IMR-90 (cell line): Measurements from ENCODE around the gene ANKRD37. TPM values are rescaled to one million over a fixed set of nuclear protein-coding genes. Genes with fewer than 3 reads are reported as not detected.

Source experiments
- ATAC-seq: fragments of 200-7000 bp; cut with Tn5 transposase; 2 replicates; pipeline ENCODE4 v1.9.1; 2020; ENCODE audit warnings: low read depth, mild to moderate bottlenecking, moderate library complexity
- BruUV-seq: library from RNA; stranded (reverse); fragments of 400-500 nt; replicated peaks from 2 replicates; lab custom pipeline; 2021; lab: Mats Ljungman, UMichigan
- CTCF ChIA-PET: fragments of 300-600 bp; formaldehyde crosslinking; extraction: SDS; loops from one replicate; lab custom pipeline; 2021; ENCODE audit warnings: antibody characterized with exemption; lab: Yijun Ruan, JAX
- POLR2A ChIA-PET: fragments of 300-600 bp; sonication (Branson Sonifier 250); formaldehyde crosslinking; loops from one replicate; lab custom pipeline; 2022; ENCODE audit warnings: antibody characterized with exemption; ENCODE audit not compliant: unreplicated experiment; lab: Charles Lee
- DNase-seq: peaks from one replicate; pipeline ENCODE4 v3.0.0; 2013
- H2AFZ ChIP-seq: replicated peaks from 2 replicates; pipeline ENCODE3; 2013; ENCODE audit warnings: low read length, mild to moderate bottlenecking; ENCODE audit not compliant: poor library complexity
- H2AK5ac ChIP-seq: 2 replicates; pipeline ENCODE4 v1.6.1; 2013; ENCODE audit warnings: low read depth, low read length, inconsistent platforms
- H2AK9ac ChIP-seq: replicated peaks from 2 replicates; pipeline ENCODE3; 2013; ENCODE audit warnings: mild to moderate bottlenecking, low read depth, low read length, moderate library complexity; ENCODE audit not compliant: poor library complexity
- H2BK120ac ChIP-seq: 2 replicates; pipeline ENCODE4 v1.6.1; 2013; ENCODE audit warnings: low read depth, low read length, inconsistent platforms
- H2BK15ac ChIP-seq: 3 replicates; pipeline ENCODE4 v1.6.1; 2013; ENCODE audit warnings: low read depth, low read length, inconsistent platforms
- H2BK20ac ChIP-seq: 2 replicates; pipeline ENCODE4 v1.6.1; 2013; ENCODE audit warnings: low read depth, mild to moderate bottlenecking, inconsistent platforms, low read length, moderate library complexity
- H2BK5ac ChIP-seq: 2 replicates; pipeline ENCODE4 v1.6.1; 2013; ENCODE audit warnings: mild to moderate bottlenecking, low read depth, low read length, inconsistent platforms; ENCODE audit not compliant: poor library complexity, severe bottlenecking
- H3K14ac ChIP-seq: replicated peaks from 2 replicates; pipeline ENCODE4 v1.6.1; 2013; ENCODE audit warnings: low read depth, low read length, inconsistent platforms
- H3K18ac ChIP-seq: 2 replicates; pipeline ENCODE4 v1.6.1; 2013; ENCODE audit warnings: low read depth, low read length, control low read depth
- H3K23ac ChIP-seq: 2 replicates; pipeline ENCODE4 v1.6.1; 2013; ENCODE audit warnings: low read depth, low read length, inconsistent platforms
- H3K27ac ChIP-seq: 2 replicates; pipeline ENCODE4 v1.5.1; 2013; ENCODE audit warnings: mild to moderate bottlenecking, control low read depth, low read length; ENCODE audit not compliant: insufficient read depth
- H3K27me3 ChIP-seq: 2 replicates; pipeline ENCODE4 v1.6.1; 2013; ENCODE audit warnings: low read length; ENCODE audit not compliant: control insufficient read depth, insufficient read depth
- H3K36me3 ChIP-seq: 2 replicates; pipeline ENCODE4 v1.6.1; 2013; ENCODE audit warnings: low read length, mixed read lengths; ENCODE audit not compliant: control insufficient read depth, insufficient read depth
- H3K4ac ChIP-seq: 2 replicates; pipeline ENCODE4 v1.6.1; 2013; ENCODE audit warnings: low read depth, low read length, inconsistent platforms
- H3K4me1 ChIP-seq: 2 replicates; pipeline ENCODE4 v1.6.1; 2013; ENCODE audit warnings: low read length, mixed read lengths; ENCODE audit not compliant: control insufficient read depth, insufficient read depth
- H3K4me2 ChIP-seq: 2 replicates; pipeline ENCODE4 v1.6.1; 2013; ENCODE audit warnings: low read depth, mild to moderate bottlenecking, control low read depth, low read length, moderate library complexity
- H3K4me3 ChIP-seq: 2 replicates; pipeline ENCODE4 v1.5.1; 2013; ENCODE audit warnings: low read depth, mild to moderate bottlenecking, control low read depth, low read length, moderate library complexity; ENCODE audit not compliant: insufficient read depth
- H3K56ac ChIP-seq: 2 replicates; pipeline ENCODE4 v1.6.1; 2013; ENCODE audit warnings: low read length, inconsistent platforms; ENCODE audit not compliant: insufficient read depth; ENCODE audit errors: extremely low read depth
- H3K79me1 ChIP-seq, 2 experiments: 2 replicates each; pipeline ENCODE4 v1.6.1; 2013; ENCODE audit warnings: low read length in 2 of 2, inconsistent platforms in 1 of 2, low read depth in 1 of 2
- H3K9ac ChIP-seq: 2 replicates; pipeline ENCODE4 v1.6.1; 2013; ENCODE audit warnings: low read depth, low read length, control low read depth
- H3K9me1 ChIP-seq: 2 replicates; pipeline ENCODE4 v1.6.1; 2013; ENCODE audit warnings: low read length, inconsistent platforms; ENCODE audit not compliant: insufficient read depth
- H3K9me3 ChIP-seq: 2 replicates; pipeline ENCODE4 v1.6.1; 2013; ENCODE audit warnings: low read length; ENCODE audit not compliant: control insufficient read depth, insufficient read depth
- H4K20me1 ChIP-seq: 2 replicates; pipeline ENCODE4 v1.6.1; 2013; ENCODE audit warnings: low read length, inconsistent platforms; ENCODE audit not compliant: insufficient read depth
- H4K5ac ChIP-seq: 2 replicates; pipeline ENCODE4 v1.6.1; 2013; ENCODE audit warnings: mild to moderate bottlenecking, low read depth, low read length, control low read depth
- H4K8ac ChIP-seq, 2 experiments: 2 replicates each; pipeline ENCODE4 v1.6.1; 2013; ENCODE audit warnings: low read depth in 2 of 2, low read length in 2 of 2, control low read depth in 1 of 2, inconsistent platforms in 1 of 2
- H4K91ac ChIP-seq: 2 replicates; pipeline ENCODE4 v1.6.1; 2013; ENCODE audit warnings: low read depth, low read length, inconsistent platforms; ENCODE audit not compliant: insufficient read depth
- BHLHE40 ChIP-seq: fragments of 150-350 bp; IDR thresholded peaks from 2 replicates; pipeline ENCODE4 v1.6.1; 2016; ENCODE audit warnings: mild to moderate bottlenecking, low read depth, low read length
- RFX5 ChIP-seq: IDR thresholded peaks from 2 replicates; pipeline ENCODE4 v1.8.0; 2012; ENCODE audit warnings: low read depth, mild to moderate bottlenecking, low read length, moderate library complexity
- WGBS, 2 experiments: methylation state at CpG; one replicate each; pipeline versions ENCODE4 v1.1.5 to v1.1.7; 2013; ENCODE audit warnings: missing lambda C conversion rate in 2 of 2; ENCODE audit not compliant: insufficient read length in 1 of 2; ENCODE audit errors: extremely low coverage in 2 of 2; 5-methylcytosine and 5-hydroxymethylcytosine counted together
- dilution Hi-C: fragments of 300-500 bp; cut with HindIII; formaldehyde crosslinking; loops from one replicate; pipeline ENCODE4 v1.14.3; 2018; ENCODE audit warnings: low sequenced_read_pairs; ENCODE audit not compliant: unreplicated experiment
- in situ Hi-C: fragments of 300-500 bp; cut with MboI; formaldehyde crosslinking; loops from 3 replicates; pipeline ENCODE4 v1.14.3; 2019; ENCODE audit warnings: low sequenced_read_pairs, inconsistent platforms, mixed read lengths
- intact Hi-C: fragments of 100-400 bp; cut with micrococcal nuclease; formaldehyde crosslinking; loops from 2 replicates; pipeline ENCODE4 v1.10.0; 2022
- polyA plus RNA-seq, 3 experiments: library from polyadenylated mRNA; depleted of rRNA; stranded (reverse); fragments of >200 nt; gene quantifications; 2 replicates each; pipeline ENCODE4 v1.2.3, GENCODE V29; 2012; ENCODE audit warnings: low replicate concordance in 1 of 3
- total RNA-seq: library from RNA; depleted of rRNA; stranded (reverse); fragments of >200 nt; gene quantifications from 2 replicates; pipeline ENCODE4 v1.2.3, GENCODE V29; 2012

ANKRD37 gene
- total and polyA plus RNA-seq, 2 of the 4 experiments (the other 2 are of a cell fraction) = 7.1 to 8.2 TPM

- POLR2A ChIA-PET = no interaction called here
- Histone ChIP-seq H3K27me3 (no peaks in the 10 kb centered on the region), H3K79me1 (no peaks in the 10 kb centered on the region), H4K8ac (no peak overlapping the region), H3K9ac (no peak overlapping the region), H2BK15ac (no peak overlapping the region), H2AK5ac (no peak overlapping the region), H3K4me2 (no peak overlapping the region), H3K9me1 (no peaks in the 10 kb centered on the region), H3K4ac (no peak overlapping the region), H2BK20ac (no peak overlapping the region), H3K23ac (no peak overlapping the region), H2BK120ac (no peak overlapping the region), H3K4me3 (no peak overlapping the region), H4K91ac (no peak overlapping the region), H4K20me1 (no peaks in the 10 kb centered on the region), H2BK5ac (no peak overlapping the region), H3K4me1 (no peaks in the 10 kb centered on the region), H3K18ac (no peak overlapping the region), H3K9me3 (peaks cover 5% of the 10 kb centered on the region), H3K14ac (no peak overlapping the region), H2AK9ac (no peak overlapping the region), H3K27ac (no peak overlapping the region), H2AFZ (no peak overlapping the region), H4K5ac (no peak overlapping the region), H3K56ac (no peak overlapping the region), H3K36me3 (peaks cover 2% of the 10 kb centered on the region; the same call in 1 of the 2 replicates)
- TF ChIP-seq BHLHE40 = no peak
- TF ChIP-seq RFX5 = no peak
- dilution Hi-C loops (no loop called here), intact Hi-C loops (no loop called here), in situ Hi-C loops (no loop called here)
- DNase-seq (no peak), ATAC-seq (no peak)
- CTCF ChIA-PET = interaction anchor here (0.6 kb wide), 1 partner anchor 88 kb away, joined by 3 read pairs; the partner anchor contains the start of gene CCDC110
- no TSS peak for BruUV-seq
- no CpG with 5 or more reads among the region's 4 CpGs for WGBS, 2 experiments
These were observed 13.2 kb upstream of the ANKRD37 start for GRCh38 chr4:185383451-185383850.
